Measurements from ENCODE around the gene GAB3. TPM values are rescaled to one million over a fixed set of nuclear protein-coding genes. Genes with fewer than 3 reads are reported as not detected.
"Not testable (repeated sequence)": the region's sequence is repeated elsewhere in the genome, so short reads cannot be mapped to it uniquely, and the experiment has no call there.

GAB3 gene
- total and polyA plus RNA-seq, 4 donors, result 0.66 to 10.4 (median 1.6) TPM

GRCh38 chrX:154641740-154642139, 109.1 kb downstream of the GAB3 start:
- not testable (repeated sequence) for H3K36me3 ChIP-seq (ENCODE audit: control insufficient read depth in 4 of 4, insufficient read depth in 3 of 4, low read depth in 1 of 4, low read length in 3 of 4); DNase-seq (ENCODE audit: low spot score); H3K4me1 ChIP-seq (ENCODE audit: control insufficient read depth in 4 of 4, insufficient read depth in 4 of 4, low read length in 3 of 4); H3K4me3 ChIP-seq (ENCODE audit: low read depth in 1 of 3, low read length in 3 of 3); H3K9me3 ChIP-seq (ENCODE audit: control insufficient read depth in 4 of 4, low read length in 3 of 4); H3K9ac ChIP-seq (ENCODE audit: low read depth in 1 of 2, low read length in 2 of 2); H3K27me3 ChIP-seq (ENCODE audit: control insufficient read depth in 4 of 4, insufficient read depth in 4 of 4, low read length in 3 of 4); H3K27ac ChIP-seq (ENCODE audit: low read depth in 1 of 2, low read length in 2 of 2)
- no CpG with 5 or more reads among the region's 10 CpGs for WGBS

GRCh38 chrX:154633661-154634060, 117.2 kb downstream of the GAB3 start:
- not testable (repeated sequence) for H3K9me3 ChIP-seq (ENCODE audit: control insufficient read depth in 4 of 4, low read length in 3 of 4); H3K4me3 ChIP-seq (ENCODE audit: low read depth in 1 of 3, low read length in 3 of 3); H3K4me1 ChIP-seq (ENCODE audit: control insufficient read depth in 4 of 4, insufficient read depth in 4 of 4, low read length in 3 of 4); H3K27me3 ChIP-seq (ENCODE audit: control insufficient read depth in 4 of 4, insufficient read depth in 4 of 4, low read length in 3 of 4); DNase-seq (ENCODE audit: low spot score); H3K36me3 ChIP-seq (ENCODE audit: control insufficient read depth in 4 of 4, insufficient read depth in 3 of 4, low read depth in 1 of 4, low read length in 3 of 4); H3K27ac ChIP-seq (ENCODE audit: low read depth in 1 of 2, low read length in 2 of 2); H3K9ac ChIP-seq (ENCODE audit: low read depth in 1 of 2, low read length in 2 of 2)
- no CpG with 5 or more reads among the region's 11 CpGs for WGBS

DNA sequence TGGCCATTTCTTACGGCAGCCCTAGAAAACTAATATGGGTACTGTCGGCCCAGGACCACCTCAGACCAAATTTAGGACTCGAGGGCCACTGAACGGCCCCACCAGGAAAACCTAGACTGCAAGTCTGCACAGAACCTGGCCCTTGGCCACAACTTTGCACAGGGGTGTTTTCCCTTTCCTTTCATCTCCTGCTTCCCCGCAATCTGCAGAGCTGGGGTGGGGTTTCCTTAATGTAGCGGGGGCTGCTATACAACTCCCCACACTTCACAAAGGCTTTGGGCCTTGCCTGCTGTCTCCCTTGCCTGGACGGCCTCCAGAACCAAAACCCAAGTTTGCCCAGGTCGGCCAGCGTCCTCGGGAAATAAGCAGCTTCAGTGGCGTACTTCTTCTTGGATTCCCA, 119.9 kb downstream of the GAB3 start:
- not testable (repeated sequence) for H3K27me3 ChIP-seq (ENCODE audit: control insufficient read depth in 4 of 4, insufficient read depth in 4 of 4, low read length in 3 of 4); H3K36me3 ChIP-seq (ENCODE audit: control insufficient read depth in 4 of 4, insufficient read depth in 3 of 4, low read depth in 1 of 4, low read length in 3 of 4); DNase-seq (ENCODE audit: low spot score); H3K9me3 ChIP-seq (ENCODE audit: control insufficient read depth in 4 of 4, low read length in 3 of 4); H3K27ac ChIP-seq (ENCODE audit: low read depth in 1 of 2, low read length in 2 of 2); H3K4me1 ChIP-seq (ENCODE audit: control insufficient read depth in 4 of 4, insufficient read depth in 4 of 4, low read length in 3 of 4); H3K4me3 ChIP-seq (ENCODE audit: low read depth in 1 of 3, low read length in 3 of 3); H3K9ac ChIP-seq (ENCODE audit: low read depth in 1 of 2, low read length in 2 of 2)
- WGBS, result no CpG with 5 or more reads among the region's 11 CpGs

GRCh38 chrX:154628960-154629359, 121.9 kb downstream of the GAB3 start:
- not testable (repeated sequence) for H3K27me3 ChIP-seq (ENCODE audit: control insufficient read depth in 4 of 4, insufficient read depth in 4 of 4, low read length in 3 of 4); H3K27ac ChIP-seq (ENCODE audit: low read depth in 1 of 2, low read length in 2 of 2); H3K4me3 ChIP-seq (ENCODE audit: low read depth in 1 of 3, low read length in 3 of 3); H3K4me1 ChIP-seq (ENCODE audit: control insufficient read depth in 4 of 4, insufficient read depth in 4 of 4, low read length in 3 of 4); DNase-seq (ENCODE audit: low spot score); H3K9me3 ChIP-seq (ENCODE audit: control insufficient read depth in 4 of 4, low read length in 3 of 4); H3K36me3 ChIP-seq (ENCODE audit: control insufficient read depth in 4 of 4, insufficient read depth in 3 of 4, low read depth in 1 of 4, low read length in 3 of 4); H3K9ac ChIP-seq (ENCODE audit: low read depth in 1 of 2, low read length in 2 of 2)
- no CpG with 5 or more reads among the region's 5 CpGs for WGBS

Small RNA genes within 50 kb of the gene (small RNA-seq; reads per million reads assigned to genes)
- not detected for gene SNORA36A

Other genes starting within 250 kb of the GAB3 start
- gene FAM3A, start 234.8 kb downstream of the GAB3 start, total RNA-seq, result 10 to 100 TPM; 11.6 to 33.5 TPM
- gene FAM3A, start 234.8 kb downstream of the GAB3 start, polyA plus RNA-seq, result 10 to 100 TPM; 35.0 to 36.3 TPM
- 10 to 100 TPM in 1 of 2 donors, 1 to 10 TPM in 1; 6.9 to 23.6 TPM for gene G6PD, start 204.2 kb downstream of the GAB3 start, total RNA-seq
- gene G6PD, start 204.2 kb downstream of the GAB3 start, polyA plus RNA-seq, result 1 to 10 TPM; 1.9 to 4.0 TPM
- gene IKBKG, start 203.5 kb downstream of the GAB3 start, total RNA-seq, result 10 to 100 TPM; 17.1 to 46.0 TPM
- 10 to 100 TPM; 26.0 to 74.1 TPM for gene IKBKG, start 203.5 kb downstream of the GAB3 start, polyA plus RNA-seq
- not detected for gene CTAG1A, start 165.9 kb downstream of the GAB3 start, total RNA-seq
- not detected for gene CTAG1A, start 165.9 kb downstream of the GAB3 start, polyA plus RNA-seq
- gene CTAG1B, start 131.8 kb downstream of the GAB3 start, total RNA-seq, result not detected
- not detected for gene CTAG1B, start 131.8 kb downstream of the GAB3 start, polyA plus RNA-seq
- gene CTAG2, start 97.5 kb downstream of the GAB3 start, total RNA-seq, result not detected
- not detected for gene CTAG2, start 97.5 kb downstream of the GAB3 start, polyA plus RNA-seq
- 10 to 100 TPM; 18.7 to 21.9 TPM for gene DKC1, start 11.8 kb upstream of the GAB3 start, total RNA-seq
- 10 to 100 TPM; 14.0 to 14.3 TPM for gene DKC1, start 11.8 kb upstream of the GAB3 start, polyA plus RNA-seq
- 100 to 1,000 TPM in 1 of 2 donors, 10 to 100 TPM in 1; 24.3 to 168 TPM for gene MPP1, start 54.4 kb upstream of the GAB3 start, total RNA-seq
- 10 to 100 TPM; 13.8 to 22.5 TPM for gene MPP1, start 54.4 kb upstream of the GAB3 start, polyA plus RNA-seq
- under 1 TPM in 1 of 2 donors, not detected in 1; 0.50 TPM for gene SMIM9, start 83.6 kb upstream of the GAB3 start, total RNA-seq
- not detected for gene SMIM9, start 83.6 kb upstream of the GAB3 start, polyA plus RNA-seq
- 1 to 10 TPM in 1 of 2 donors, under 1 TPM in 1; 0.42 to 3.9 TPM for gene F8A1, start 135.3 kb upstream of the GAB3 start, total RNA-seq
- 10 to 100 TPM in 1 of 2 donors, 1 to 10 TPM in 1; 5.7 to 25.0 TPM for gene F8A1, start 135.3 kb upstream of the GAB3 start, polyA plus RNA-seq